ENCODE measurements around the gene NFXL1. TPM values are rescaled to one million over a fixed set of nuclear protein-coding genes. Genes with fewer than 3 reads are reported as not detected.

The NFXL1 gene
- polyA plus RNA-seq, 1 donor (not counting 4 experiments of a cell fraction or from before 2014, with no cell fraction given): 16.5 TPM

- no peaks in the 10 kb centered on the region for H3K36me3 ChIP-seq (ENCODE audit: control insufficient read depth in 2 of 2, extremely low read depth in 1 of 2, insufficient read depth in 2 of 2, low read length in 2 of 2)
- no peaks in the 10 kb centered on the region for H3K9me1 ChIP-seq (ENCODE audit: control insufficient read depth, extremely low read depth, insufficient read depth, low read length)
- no peaks in the 10 kb centered on the region for H4K20me1 ChIP-seq (ENCODE audit: control insufficient read depth, extremely low read depth, insufficient read depth, low read length)
- no peak overlapping the region for H2AFZ ChIP-seq (ENCODE audit: control insufficient read depth, low read length)
- H3K4me3 ChIP-seq (ENCODE audit: control insufficient read depth in 2 of 3, extremely low read depth in 1 of 3, insufficient read depth in 2 of 3, low read depth in 1 of 3, low read length in 3 of 3): no peak overlapping the region
- FAIRE-seq (no peak), DNase-seq (ENCODE audit: low read depth, low spot score) (no peak)
- H3K4me1 ChIP-seq (ENCODE audit: control insufficient read depth, extremely low read depth, insufficient read depth, low read length): no peaks in the 10 kb centered on the region
- no peak for TF ChIP-seq CTCF (optimal IDR thresholded peaks at IDR 0.05 in 1 of 3, IDR thresholded peaks at IDR 0.05 in 1 of 3, conservative IDR thresholded peaks at IDR 0.05 in 1 of 3; ENCODE audit: extremely low read depth in 1 of 3, insufficient read depth in 2 of 3, low read length in 3 of 3)
- TF ChIP-seq EZH2 (IDR thresholded peaks at IDR 0.05; ENCODE audit: low read length): no peak
- H3K27ac ChIP-seq (ENCODE audit: control insufficient read depth, insufficient read depth, low read length): no peak overlapping the region
- no peaks in the 10 kb centered on the region for H3K27me3 ChIP-seq (ENCODE audit: control insufficient read depth, extremely low read depth, insufficient read depth, low read length)
- no peak overlapping the region for H3K4me2 ChIP-seq (ENCODE audit: control insufficient read depth, extremely low read depth, insufficient read depth, low read depth, low read length)
- dilution Hi-C loops (cut with MboI; ENCODE audit: extremely low pct_ligation_motif_present, low sequenced_read_pairs): no loop called here
- no peaks in the 10 kb centered on the region for H3K9me3 ChIP-seq (ENCODE audit: control insufficient read depth, low read depth, low read length)
- no peak overlapping the region for H3K9ac ChIP-seq (ENCODE audit: control insufficient read depth, extremely low read depth, insufficient read depth, low read length)
- no peaks in the 10 kb centered on the region for H3K79me2 ChIP-seq (ENCODE audit: control insufficient read depth, insufficient read depth, low read length)
Measured at GRCh38 chr4:47863486-47863885, 50.9 kb downstream of the NFXL1 start.

GRCh38 chr4:47862297-47862696 is 52.1 kb downstream of the NFXL1 start:
- H3K27me3 ChIP-seq (ENCODE audit: control insufficient read depth, extremely low read depth, insufficient read depth, low read length): no peaks in the 10 kb centered on the region
- TF ChIP-seq CTCF (optimal IDR thresholded peaks at IDR 0.05 in 1 of 3, IDR thresholded peaks at IDR 0.05 in 1 of 3, conservative IDR thresholded peaks at IDR 0.05 in 1 of 3; ENCODE audit: extremely low read depth in 1 of 3, insufficient read depth in 2 of 3, low read length in 3 of 3) (no peak), EZH2 (IDR thresholded peaks at IDR 0.05; ENCODE audit: low read length) (no peak)
- FAIRE-seq (no peak), DNase-seq (ENCODE audit: low read depth, low spot score) (no peak)
- H3K79me2 ChIP-seq (ENCODE audit: control insufficient read depth, insufficient read depth, low read length): no peaks in the 10 kb centered on the region
- no peaks in the 10 kb centered on the region for H4K20me1 ChIP-seq (ENCODE audit: control insufficient read depth, extremely low read depth, insufficient read depth, low read length)
- H3K4me3 ChIP-seq (ENCODE audit: control insufficient read depth in 2 of 3, extremely low read depth in 1 of 3, insufficient read depth in 2 of 3, low read depth in 1 of 3, low read length in 3 of 3): no peak overlapping the region
- no peaks in the 10 kb centered on the region for H3K9me1 ChIP-seq (ENCODE audit: control insufficient read depth, extremely low read depth, insufficient read depth, low read length)
- dilution Hi-C loops (cut with MboI; ENCODE audit: extremely low pct_ligation_motif_present, low sequenced_read_pairs): no loop called here
- no peaks in the 10 kb centered on the region for H3K4me1 ChIP-seq (ENCODE audit: control insufficient read depth, extremely low read depth, insufficient read depth, low read length)
- no peaks in the 10 kb centered on the region for H3K9me3 ChIP-seq (ENCODE audit: control insufficient read depth, low read depth, low read length)
- H3K9ac ChIP-seq (ENCODE audit: control insufficient read depth, extremely low read depth, insufficient read depth, low read length): no peak overlapping the region
- no peak overlapping the region for H2AFZ ChIP-seq (ENCODE audit: control insufficient read depth, low read length)
- H3K27ac ChIP-seq (ENCODE audit: control insufficient read depth, insufficient read depth, low read length): no peak overlapping the region
- H3K36me3 ChIP-seq (ENCODE audit: control insufficient read depth in 2 of 2, extremely low read depth in 1 of 2, insufficient read depth in 2 of 2, low read length in 2 of 2): no peaks in the 10 kb centered on the region
- no peak overlapping the region for H3K4me2 ChIP-seq (ENCODE audit: control insufficient read depth, extremely low read depth, insufficient read depth, low read depth, low read length)
